Right ventricle myocardium superior (tissue), 1 donor: Measurements from ENCODE around the gene LAYN. TPM values are rescaled to one million over a fixed set of nuclear protein-coding genes. Genes with fewer than 3 reads are reported as not detected.

Experiments used
- ATAC-seq: fragments of 200-7000 bp; cut with Tn5 transposase; one replicate; pipeline ENCODE4 v1.9.1; 2020; ENCODE audit warnings: mild to moderate bottlenecking; ENCODE audit not compliant: poor library complexity
- DNase-seq: peaks from one replicate; pipeline ENCODE4 v3.0.0-alpha.2; 2020
- intact Hi-C: fragments of 100-400 bp; cut with DNase I; formaldehyde crosslinking; loops from one replicate; pipeline ENCODE4 v1.11.2; 2022
- microRNA-seq: library from miRNA; unstranded; fragments of <30 nt; microRNA quantifications from one replicate; pipeline ENCODE4 v1.2.0, GENCODE V29; 2020
- total RNA-seq: library from RNA; stranded (reverse); fragmentation: NEBNext Ultra II Directional; extraction: Animal tissue kit (Norgen Biotek cat#: 25700); gene quantifications from one replicate; pipeline ENCODE4 v1.2.1, GENCODE V29; 2021
- donor health status: DM: no; HTN: yes; CAD: no; lungs with severe emphysema.

LAYN gene
- total RNA-seq, 1 donor from 2014 or later: 3.0 TPM

DNA sequence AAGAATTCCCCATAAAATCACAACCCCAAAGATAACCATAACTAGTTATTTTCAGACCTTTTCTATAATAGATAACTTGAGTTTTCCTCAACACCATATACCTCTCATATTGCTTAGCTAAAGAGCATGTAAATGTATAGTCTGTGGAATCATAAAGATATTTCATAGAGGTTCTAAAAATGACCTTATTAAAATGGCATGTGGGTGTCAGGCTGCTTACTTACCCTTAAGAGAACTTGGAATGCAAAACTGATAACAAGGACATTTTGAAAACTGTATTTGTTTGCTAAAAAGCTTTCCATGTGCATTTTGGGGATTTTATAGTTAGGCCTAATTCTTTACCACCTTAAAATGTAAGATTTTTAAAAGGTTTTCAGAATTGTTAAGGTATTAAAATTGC lies 66.5 kb downstream of the LAYN start:
- intact Hi-C loops: no loop called here
- DNase-seq (no peak), ATAC-seq (no peak)

DNA sequence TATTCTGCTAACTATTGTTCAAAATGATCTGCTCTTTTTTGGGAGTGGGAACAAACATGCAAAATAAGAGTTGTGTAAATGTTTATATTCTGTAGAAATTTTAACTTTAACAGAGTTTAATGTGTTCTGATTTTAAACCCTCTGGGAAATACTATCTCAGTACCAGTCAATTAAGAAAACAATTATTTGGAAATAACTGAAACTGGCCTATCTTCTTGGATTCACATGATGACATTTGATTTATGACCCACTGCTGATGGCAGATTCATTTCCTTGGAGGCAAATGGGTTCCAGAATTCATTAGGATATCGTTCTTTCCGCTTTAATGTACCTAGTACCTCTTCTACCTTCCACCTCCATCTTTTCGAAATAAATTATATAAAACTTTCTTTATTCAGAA lies 67.2 kb downstream of the LAYN start:
- no peak for ATAC-seq
- DNase-seq: no peak
- intact Hi-C loops: no loop called here

Small RNA genes lying within 50 kb of the gene (microRNA-seq; reads per million reads assigned to microRNA genes)
- gene MIR34B: not detected
- 6.1 reads per million, percentile 18 among the genes with 10 or more reads in this experiment for gene MIR34C

Other genes starting within 250 kb of the LAYN start
- gene POU2AF3, start 242.2 kb upstream of the LAYN start, total RNA-seq: 1.0 TPM
- gene POU2AF1, start 161.4 kb upstream of the LAYN start, total RNA-seq: 0.27 TPM
- not detected for gene BTG4, start 28.3 kb upstream of the LAYN start, total RNA-seq
- gene HOATZ, start 25.9 kb upstream of the LAYN start, total RNA-seq: not detected
- 15.1 TPM for gene SIK2, start 61.7 kb downstream of the LAYN start, total RNA-seq
- 7.7 TPM for gene PPP2R1B, start 225.7 kb downstream of the LAYN start, total RNA-seq